H9 (cell line): ENCODE measurements around the gene DIO2. TPM values are rescaled to one million over a fixed set of nuclear protein-coding genes. Genes with fewer than 3 reads are reported as not detected.

Experiments
- DNase-seq: peaks from one replicate; pipeline ENCODE4 v3.0.0-alpha.2; 2017
- H2AFZ ChIP-seq: one replicate; pipeline ENCODE4 v1.6.1; 2013; ENCODE audit warnings: mild to moderate bottlenecking, low read length, control low read depth, moderate library complexity
- H2AK5ac ChIP-seq: 2 replicates; pipeline ENCODE4 v1.6.1; 2013; ENCODE audit warnings: low read length, control low read depth, mixed read lengths; ENCODE audit not compliant: insufficient read length
- H2BK120ac ChIP-seq: one replicate; pipeline ENCODE4 v1.6.1; 2013; ENCODE audit warnings: low read depth, mild to moderate bottlenecking, low read length, control low read depth, inconsistent platforms; ENCODE audit not compliant: poor library complexity, severe bottlenecking
- H2BK12ac ChIP-seq: 2 replicates; pipeline ENCODE4 v1.6.1; 2013; ENCODE audit warnings: low read length, control low read depth, mixed read lengths, low read depth; ENCODE audit not compliant: insufficient read length
- H2BK15ac ChIP-seq: 2 replicates; pipeline ENCODE4 v1.6.1; 2013; ENCODE audit warnings: low read depth, low read length, control low read depth
- H2BK20ac ChIP-seq: one replicate; pipeline ENCODE4 v1.6.1; 2013; ENCODE audit warnings: low read depth, mild to moderate bottlenecking, low read length, control low read depth, inconsistent platforms; ENCODE audit not compliant: poor library complexity, severe bottlenecking
- H2BK5ac ChIP-seq: 2 replicates; pipeline ENCODE4 v1.6.1; 2013; ENCODE audit warnings: low read length, control low read depth, mixed read lengths; ENCODE audit not compliant: insufficient read length
- H3K14ac ChIP-seq: 2 replicates; pipeline ENCODE4 v1.6.1; 2013; ENCODE audit warnings: low read length, control low read depth; ENCODE audit not compliant: insufficient read depth
- H3K18ac ChIP-seq: 2 replicates; pipeline ENCODE4 v1.6.1; 2013; ENCODE audit warnings: low read depth, mild to moderate bottlenecking, mixed read lengths, low read length, control low read depth; ENCODE audit not compliant: insufficient read length
- H3K23ac ChIP-seq: 2 replicates; pipeline ENCODE4 v1.6.1; 2013; ENCODE audit warnings: low read length, control low read depth, mixed read lengths, low read depth; ENCODE audit not compliant: insufficient read length
- H3K23me2 ChIP-seq: 2 replicates; pipeline ENCODE4 v1.6.1; 2013; ENCODE audit warnings: low read depth, mild to moderate bottlenecking, mixed read lengths, low read length, control low read depth; ENCODE audit not compliant: insufficient read length, poor library complexity, severe bottlenecking
- H3K27ac ChIP-seq: 2 replicates; pipeline ENCODE4 v1.5.1; 2013; ENCODE audit warnings: low read length, control low read depth, mixed read lengths, low read depth; ENCODE audit not compliant: insufficient read length
- H3K27me3 ChIP-seq: 2 replicates; pipeline ENCODE4 v1.6.1; 2013; ENCODE audit warnings: low read length, control low read depth, inconsistent platforms; ENCODE audit not compliant: insufficient read depth
- H3K4ac ChIP-seq: 2 replicates; pipeline ENCODE4 v1.6.1; 2013; ENCODE audit warnings: low read depth, mild to moderate bottlenecking, control low read depth, inconsistent platforms, low read length, moderate library complexity
- H3K4me1 ChIP-seq: 2 replicates; pipeline ENCODE4 v1.6.1; 2013; ENCODE audit warnings: low read length, control low read depth, inconsistent platforms; ENCODE audit not compliant: insufficient read depth
- H3K4me2 ChIP-seq: 2 replicates; pipeline ENCODE4 v1.6.1; 2013; ENCODE audit warnings: low read length, control low read depth, mixed read lengths; ENCODE audit not compliant: insufficient read length, insufficient read depth
- H3K56ac ChIP-seq: 2 replicates; pipeline ENCODE4 v1.6.1; 2013; ENCODE audit warnings: low read depth, mild to moderate bottlenecking, mixed read lengths, low read length, control low read depth; ENCODE audit not compliant: insufficient read length
- H3K79me1 ChIP-seq: 2 replicates; pipeline ENCODE4 v1.6.1; 2013; ENCODE audit warnings: low read depth, mild to moderate bottlenecking, moderate library complexity, low read length, control low read depth, inconsistent platforms; ENCODE audit not compliant: insufficient read depth, poor library complexity, severe bottlenecking
- H3K79me2 ChIP-seq: 2 replicates; pipeline ENCODE4 v1.6.1; 2013; ENCODE audit warnings: low read length, control low read depth, inconsistent platforms; ENCODE audit not compliant: insufficient read depth
- H3K9ac ChIP-seq: 2 replicates; pipeline ENCODE4 v1.6.1; 2013; ENCODE audit warnings: low read length, control low read depth, mixed read lengths; ENCODE audit not compliant: insufficient read length; ENCODE audit errors: extremely low read depth
- H3K9me3 ChIP-seq: one replicate; pipeline ENCODE4 v1.6.1; 2013; ENCODE audit warnings: low read depth, low read length, inconsistent platforms; ENCODE audit not compliant: control insufficient read depth
- H3T11ph ChIP-seq: one replicate; pipeline ENCODE4 v1.6.1; 2013; ENCODE audit warnings: mild to moderate bottlenecking, low read length, control low read depth, inconsistent platforms
- H4K20me1 ChIP-seq: one replicate; pipeline ENCODE4 v1.6.1; 2013; ENCODE audit not compliant: control insufficient read depth, insufficient read length, insufficient read depth
- H4K5ac ChIP-seq: 2 replicates; pipeline ENCODE4 v1.6.1; 2013; ENCODE audit warnings: low read depth, mild to moderate bottlenecking, mixed read lengths, low read length, control low read depth; ENCODE audit not compliant: insufficient read length
- H4K8ac ChIP-seq: replicated peaks from 2 replicates; pipeline ENCODE4 v1.6.1; 2013; ENCODE audit warnings: low read length, control low read depth, mixed read lengths, low read depth; ENCODE audit not compliant: insufficient read length
- H4K91ac ChIP-seq: 2 replicates; pipeline ENCODE4 v1.6.1; 2013; ENCODE audit warnings: low read depth, mild to moderate bottlenecking, moderate library complexity, mixed read lengths, low read length, control low read depth; ENCODE audit not compliant: insufficient read length
- H3K27ac Mint-ChIP-seq, 3 experiments: 2 replicates in 2 of 3; 3 replicates in 1 of 3; pipeline ENCODE4 v1.8.0; 2020 to 2021; ENCODE audit warnings: mixed read lengths in 3 of 3, mild to moderate bottlenecking in 1 of 3, moderate library complexity in 1 of 3
- H3K27me3 Mint-ChIP-seq: 2 replicates; pipeline ENCODE4 v1.8.0; 2021; ENCODE audit warnings: low read depth, mild to moderate bottlenecking, moderate library complexity, mixed read lengths
- H3K36me3 Mint-ChIP-seq, 3 experiments: 2 replicates in 2 of 3; 3 replicates in 1 of 3; pipeline ENCODE4 v1.8.0; 2020 to 2021; ENCODE audit warnings: low read depth in 3 of 3, mixed read lengths in 3 of 3; ENCODE audit not compliant: insufficient read depth in 1 of 3
- H3K4me1 Mint-ChIP-seq, 2 experiments: 2 replicates each; pipeline ENCODE4 v1.8.0; 2020; ENCODE audit warnings: mixed read lengths in 2 of 2
- H3K4me3 Mint-ChIP-seq, 2 experiments: 2 replicates in 1 of 2; 3 replicates in 1 of 2; pipeline ENCODE4 v1.8.0; 2020 to 2021; ENCODE audit warnings: mild to moderate bottlenecking in 2 of 2, mixed read lengths in 2 of 2, moderate library complexity in 1 of 2
- H3K9me3 Mint-ChIP-seq, 2 experiments: 2 replicates in 1 of 2; 3 replicates in 1 of 2; pipeline ENCODE4 v1.8.0; 2020; ENCODE audit warnings: mild to moderate bottlenecking in 2 of 2, mixed read lengths in 2 of 2, moderate library complexity in 1 of 2
- CTCF ChIP-seq: fragments of 200-600 bp; sonication (generic); conservative IDR thresholded peaks from 3 replicates; pipeline ENCODE4 v1.8.0; 2021; ENCODE audit warnings: antibody characterized with exemption, mild to moderate bottlenecking
- WGBS: extraction: QIAGEN DNeasy Blood & Tissue Kit; methylation state at CpG from one replicate; pipeline ENCODE4 v1.1.7; 2013; ENCODE audit warnings: missing lambda C conversion rate, low lambda C conversion rate, mixed read lengths; ENCODE audit not compliant: insufficient read length; ENCODE audit errors: extremely low coverage; 5-methylcytosine and 5-hydroxymethylcytosine counted together
- total RNA-seq: library from RNA; stranded (reverse); gene quantifications from 2 replicates; pipeline ENCODE4 v1.2.1, GENCODE V29; 2021

DIO2 gene
- total RNA-seq, 1 experiment from 2014 or later: not detected

GRCh38 chr14:80260645-80261044, 49.3 kb upstream of the DIO2 start:
- no CpG with 5 or more reads among the region's 5 CpGs for WGBS
- Histone ChIP-seq H2BK5ac (no peak overlapping the region), H2BK12ac (no peak overlapping the region), H3K23ac (no peak overlapping the region), H3K4me1 (no peaks in the 10 kb centered on the region), H3K9me3 (no peaks in the 10 kb centered on the region), H4K5ac (no peak overlapping the region), H2BK20ac (no peak overlapping the region), H4K20me1 (no peaks in the 10 kb centered on the region), H3K14ac (no peak overlapping the region), H3K79me1 (no peaks in the 10 kb centered on the region), H2BK120ac (no peak overlapping the region), H3K27ac (no peak overlapping the region), H3T11ph (no peak overlapping the region), H2AK5ac (no peak overlapping the region), H4K91ac (no peak overlapping the region), H3K9ac (no peak overlapping the region), H3K79me2 (no peaks in the 10 kb centered on the region), H4K8ac (no peak overlapping the region), H2AFZ (no peak overlapping the region), H2BK15ac (no peak overlapping the region), H3K4ac (no peak overlapping the region), H3K4me2 (no peak overlapping the region), H3K23me2 (no peaks in the 10 kb centered on the region), H3K27me3 (no peaks in the 10 kb centered on the region), H3K56ac (no peak overlapping the region), H3K18ac (no peak overlapping the region)
- no peak for TF ChIP-seq CTCF
- no peak for DNase-seq
- Mint-ChIP-seq H3K36me3 (no peaks in the 10 kb centered on the region), H3K4me1 (no peaks in the 10 kb centered on the region), H3K4me3 (no peak overlapping the region), H3K9me3 (no peaks in the 10 kb centered on the region), H3K27me3 (no peaks in the 10 kb centered on the region; the same call in 1 of the 2 replicates), H3K27ac (no peak overlapping the region)
